Measurements from ENCODE around the gene IL32.
"Not testable (repeated sequence)": the region's sequence is repeated elsewhere in the genome, so short reads cannot be mapped to it uniquely, and the experiment has no call there.

The IL32 gene

DNA sequence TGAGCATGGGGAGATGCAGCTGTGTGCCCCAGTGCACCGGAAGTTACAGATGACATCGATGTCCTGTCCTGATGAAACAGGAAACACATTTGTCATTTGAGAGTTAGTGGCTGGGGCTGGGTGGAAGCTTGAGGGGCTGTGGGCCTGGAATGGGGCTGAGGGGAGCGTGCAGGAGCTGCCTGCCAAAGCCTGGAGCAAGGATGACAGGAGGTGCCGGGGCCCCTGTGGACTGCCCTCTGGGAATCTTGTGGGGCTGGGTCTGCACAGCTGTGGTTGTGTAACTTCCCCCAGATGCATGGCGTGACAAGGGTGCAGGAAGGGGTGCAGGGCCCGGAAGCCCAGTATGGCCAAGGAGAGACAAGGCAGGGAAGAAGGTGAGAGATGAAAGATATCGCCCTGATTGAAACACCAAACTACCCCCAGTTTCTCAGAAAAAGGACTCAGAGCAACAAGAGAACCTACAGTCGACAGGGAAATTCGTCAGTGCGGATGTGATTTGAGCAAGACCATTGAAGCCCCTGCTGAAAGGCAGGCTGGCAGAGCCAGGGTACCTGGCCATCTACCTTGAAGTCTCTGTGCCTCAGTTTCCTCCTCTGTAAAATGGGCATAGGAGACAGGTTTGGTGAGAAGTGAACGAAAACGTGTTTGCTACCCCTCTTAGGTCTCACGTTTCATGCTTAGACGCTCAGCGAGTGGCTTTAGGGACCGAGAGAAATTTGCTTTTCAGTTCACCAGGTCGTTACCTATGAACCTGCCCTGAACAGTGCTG, 10.3 kb upstream of the IL32 start:
- H3K4me3 ChIP-seq (replicated peaks; ENCODE audit: low read depth, low read length): no peak overlapping the region
- DNase-seq (ENCODE audit: extremely low read depth, low read depth): no peak
- TF ChIP-seq, protein P1, sequence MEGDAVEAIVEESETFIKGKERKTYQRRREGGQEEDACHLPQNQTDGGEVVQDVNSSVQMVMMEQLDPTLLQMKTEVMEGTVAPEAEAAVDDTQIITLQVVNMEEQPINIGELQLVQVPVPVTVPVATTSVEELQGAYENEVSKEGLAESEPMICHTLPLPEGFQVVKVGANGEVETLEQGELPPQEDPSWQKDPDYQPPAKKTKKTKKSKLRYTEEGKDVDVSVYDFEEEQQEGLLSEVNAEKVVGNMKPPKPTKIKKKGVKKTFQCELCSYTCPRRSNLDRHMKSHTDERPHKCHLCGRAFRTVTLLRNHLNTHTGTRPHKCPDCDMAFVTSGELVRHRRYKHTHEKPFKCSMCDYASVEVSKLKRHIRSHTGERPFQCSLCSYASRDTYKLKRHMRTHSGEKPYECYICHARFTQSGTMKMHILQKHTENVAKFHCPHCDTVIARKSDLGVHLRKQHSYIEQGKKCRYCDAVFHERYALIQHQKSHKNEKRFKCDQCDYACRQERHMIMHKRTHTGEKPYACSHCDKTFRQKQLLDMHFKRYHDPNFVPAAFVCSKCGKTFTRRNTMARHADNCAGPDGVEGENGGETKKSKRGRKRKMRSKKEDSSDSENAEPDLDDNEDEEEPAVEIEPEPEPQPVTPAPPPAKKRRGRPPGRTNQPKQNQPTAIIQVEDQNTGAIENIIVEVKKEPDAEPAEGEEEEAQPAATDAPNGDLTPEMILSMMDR (IDR thresholded peaks at IDR 0.05; ENCODE audit: low read depth, low read length, missing control alignments): no peak

DNA sequence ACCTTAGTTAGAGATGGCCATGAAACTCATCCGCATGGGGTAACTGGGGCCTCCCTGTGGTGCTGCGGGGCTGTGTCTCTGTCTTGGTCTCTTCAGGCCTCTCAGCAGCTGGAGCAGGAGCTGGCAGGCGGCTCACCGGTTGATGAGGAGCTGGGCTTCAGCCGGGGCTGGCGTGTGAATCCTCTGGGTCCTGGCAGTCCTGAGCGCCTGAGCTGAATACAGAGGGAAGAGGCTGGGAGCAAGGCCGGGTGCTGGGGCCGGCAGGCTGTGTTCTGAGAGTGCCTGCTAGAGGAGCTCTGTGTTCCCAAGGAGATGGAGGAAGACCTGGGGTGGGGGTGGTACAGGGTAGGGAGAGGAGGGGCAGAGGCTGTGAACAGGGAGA, 9.7 kb upstream of the IL32 start:
- DNase-seq (ENCODE audit: extremely low read depth, low read depth); H3K4me3 ChIP-seq (replicated peaks; ENCODE audit: low read depth, low read length): not testable (repeated sequence)

DNA sequence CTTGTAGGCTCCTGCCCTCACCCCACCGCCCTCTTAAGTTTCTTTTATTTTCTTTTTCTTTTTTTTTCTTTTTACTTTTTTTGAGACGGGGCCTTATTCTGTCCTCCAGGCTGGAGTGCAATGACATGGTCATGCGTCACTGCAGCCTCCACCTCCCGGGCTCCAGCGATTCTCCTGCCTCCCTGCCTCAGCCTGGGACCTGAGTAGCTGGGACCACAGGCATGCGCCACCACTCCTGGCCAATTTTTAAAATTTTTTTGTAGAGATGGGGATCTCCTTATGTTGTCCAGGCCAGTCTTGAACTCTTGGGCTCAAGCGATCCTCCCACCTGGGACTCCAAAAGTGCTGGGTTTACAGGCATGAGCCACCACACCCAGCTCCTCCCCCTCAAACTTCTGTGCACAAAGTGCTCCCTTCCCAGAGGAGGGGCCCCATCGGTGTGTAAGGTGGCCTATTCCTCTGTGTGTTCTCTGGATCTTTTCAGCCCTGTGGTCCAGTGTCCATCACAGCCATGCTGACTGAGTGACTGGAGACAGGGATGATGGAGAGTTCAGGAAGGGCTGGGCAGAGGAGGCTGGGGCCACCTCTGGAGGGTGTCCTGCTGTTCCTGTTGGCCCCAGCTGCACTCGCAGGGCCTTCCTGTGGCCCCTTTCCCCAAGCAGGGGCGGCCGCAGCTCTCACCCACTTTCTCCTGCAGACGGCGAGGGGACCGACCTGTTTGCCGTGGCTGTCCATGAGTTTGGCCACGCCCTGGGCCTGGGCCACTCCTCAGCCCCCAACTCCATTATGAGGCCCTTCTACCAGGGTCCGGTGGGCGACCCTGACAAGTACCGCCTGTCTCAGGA, 8.9 kb upstream of the IL32 start:
- TF ChIP-seq, protein P1 (IDR thresholded peaks at IDR 0.05; ENCODE audit: low read depth, low read length, missing control alignments): no peak
- H3K4me3 ChIP-seq (replicated peaks; ENCODE audit: low read depth, low read length): no peak overlapping the region
- DNase-seq (ENCODE audit: extremely low read depth, low read depth): no peak

DNA sequence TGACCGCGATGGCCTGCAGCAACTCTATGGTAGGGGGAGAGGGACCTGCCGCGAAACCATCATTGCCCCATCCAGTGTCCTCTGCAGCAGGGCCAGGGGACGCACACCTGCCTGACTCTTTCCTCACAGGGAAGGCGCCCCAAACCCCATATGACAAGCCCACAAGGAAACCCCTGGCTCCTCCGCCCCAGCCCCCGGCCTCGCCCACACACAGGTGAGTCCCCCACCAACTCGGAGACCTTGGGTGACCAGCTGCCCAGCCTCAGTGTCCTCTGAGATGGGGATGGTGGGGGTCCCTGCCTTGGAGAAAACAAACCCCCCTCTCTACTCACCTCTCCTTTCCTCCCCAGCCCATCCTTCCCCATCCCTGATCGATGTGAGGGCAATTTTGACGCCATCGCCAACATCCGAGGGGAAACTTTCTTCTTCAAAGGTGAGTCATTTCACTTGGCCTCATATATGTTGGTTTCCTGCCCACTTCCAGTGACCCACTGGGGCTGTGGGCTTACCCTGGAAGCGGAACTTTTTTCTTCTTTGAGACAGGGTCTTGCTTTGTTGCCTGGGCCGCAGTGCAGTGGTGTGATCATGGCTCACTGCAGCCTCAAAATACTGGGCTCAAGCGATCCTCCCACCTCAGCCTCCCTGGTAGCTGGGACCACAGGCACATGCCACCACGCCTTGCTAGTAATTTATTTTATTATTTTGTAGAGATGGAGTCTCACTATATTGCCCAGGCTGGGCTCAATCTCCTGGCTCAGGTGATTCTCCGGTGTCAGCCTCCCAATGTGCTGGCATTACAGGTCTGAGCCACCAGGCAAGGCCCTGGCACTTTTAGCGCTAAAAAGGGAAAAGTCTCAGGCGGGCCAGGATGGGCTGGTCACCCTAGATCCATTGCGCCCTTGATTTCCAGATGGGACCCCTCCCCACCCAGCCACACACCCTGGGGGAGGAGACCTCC, 8.0 kb upstream of the IL32 start:
- TF ChIP-seq, protein P1 (IDR thresholded peaks at IDR 0.05; ENCODE audit: low read depth, low read length, missing control alignments): no peak
- peak overlapping the region; percentile 76 for H3K4me3 ChIP-seq (replicated peaks; ENCODE audit: low read depth, low read length)

DNA sequence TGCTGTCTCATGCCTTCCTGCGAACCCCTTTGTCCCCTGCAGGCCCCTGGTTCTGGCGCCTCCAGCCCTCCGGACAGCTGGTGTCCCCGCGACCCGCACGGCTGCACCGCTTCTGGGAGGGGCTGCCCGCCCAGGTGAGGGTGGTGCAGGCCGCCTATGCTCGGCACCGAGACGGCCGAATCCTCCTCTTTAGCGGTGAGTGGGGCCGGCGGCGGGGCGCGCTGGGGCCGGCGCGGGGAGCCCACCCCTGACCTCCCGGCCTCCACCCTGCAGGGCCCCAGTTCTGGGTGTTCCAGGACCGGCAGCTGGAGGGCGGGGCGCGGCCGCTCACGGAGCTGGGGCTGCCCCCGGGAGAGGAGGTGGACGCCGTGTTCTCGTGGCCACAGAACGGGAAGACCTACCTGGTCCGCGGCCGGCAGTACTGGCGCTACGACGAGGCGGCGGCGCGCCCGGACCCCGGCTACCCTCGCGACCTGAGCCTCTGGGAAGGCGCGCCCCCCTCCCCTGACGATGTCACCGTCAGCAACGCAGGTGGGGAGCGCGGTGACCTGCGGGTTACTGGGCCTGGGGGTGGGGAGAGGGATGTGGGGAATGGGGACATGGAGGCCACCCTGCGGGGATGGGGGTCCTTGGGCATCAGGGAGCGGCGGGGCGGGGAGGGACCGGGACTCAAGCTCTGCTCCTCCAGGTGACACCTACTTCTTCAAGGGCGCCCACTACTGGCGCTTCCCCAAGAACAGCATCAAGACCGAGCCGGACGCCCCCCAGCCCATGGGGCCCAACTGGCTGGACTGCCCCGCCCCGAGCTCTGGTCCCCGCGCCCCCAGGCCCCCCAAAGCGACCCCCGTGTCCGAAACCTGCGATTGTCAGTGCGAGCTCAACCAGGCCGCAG, 7.1 kb upstream of the IL32 start:
- no peak for DNase-seq (ENCODE audit: extremely low read depth, low read depth)
- TF ChIP-seq, protein P1 (IDR thresholded peaks at IDR 0.05; ENCODE audit: low read depth, low read length, missing control alignments): no peak
- H3K4me3 ChIP-seq (replicated peaks; ENCODE audit: low read depth, low read length): peak overlapping the region; percentile 76

More for the DNA sequence above, 8.0 kb upstream of the IL32 start:
- DNase-seq (ENCODE audit: extremely low read depth, low read depth): no peak

DNA sequence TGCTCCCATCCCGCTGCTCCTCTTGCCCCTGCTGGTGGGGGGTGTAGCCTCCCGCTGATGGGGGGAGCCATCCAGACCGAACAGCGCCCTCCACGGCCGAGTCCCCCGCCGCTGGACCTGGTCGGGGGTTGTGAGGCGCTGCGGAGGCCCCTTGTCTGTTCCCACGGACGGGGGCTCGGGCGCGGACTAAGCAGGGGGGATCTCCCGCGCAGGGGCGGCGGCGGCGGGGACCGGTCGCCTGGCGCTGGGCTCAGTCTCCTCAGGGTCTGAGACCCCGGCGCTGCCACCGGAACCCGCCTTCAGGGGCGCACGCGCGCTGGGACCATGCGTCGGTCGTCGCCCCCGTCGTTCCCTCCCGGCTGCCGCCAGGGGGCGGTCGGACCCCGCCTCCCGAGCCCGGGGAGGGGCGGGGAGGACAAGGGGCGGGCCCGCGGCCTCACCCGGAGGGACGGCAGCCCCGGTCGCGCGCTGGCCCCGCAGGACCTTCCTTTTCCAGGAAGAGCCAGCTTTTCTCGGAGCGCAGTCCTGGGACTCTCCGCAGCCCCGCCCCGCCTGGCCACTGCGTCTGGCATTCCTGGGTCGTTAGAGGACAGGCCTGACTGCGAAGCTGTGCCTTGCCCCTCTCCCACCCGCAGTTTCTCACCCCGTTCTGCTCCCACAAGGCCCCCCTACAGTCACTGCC, 6.3 kb upstream of the IL32 start:
- peak overlapping the region; percentile 76 for H3K4me3 ChIP-seq (replicated peaks; ENCODE audit: low read depth, low read length)
- peak; percentile 31 for DNase-seq (ENCODE audit: extremely low read depth, low read depth)
- TF ChIP-seq, protein P1 (IDR thresholded peaks at IDR 0.05; ENCODE audit: low read depth, low read length, missing control alignments): peak; percentile 52

Measured in HFF-Myc (cell line).